GM12878 (cell line): Measurements from ENCODE around the gene CALN1. TPM values are rescaled to one million over a fixed set of nuclear protein-coding genes. Genes with fewer than 3 reads are reported as not detected.

Source experiments
- ATAC-seq: fragments of 200-7000 bp; cut with Tn5 transposase; 3 replicates; pipeline ENCODE4 v1.9.1; 2020; ENCODE audit warnings: mild to moderate bottlenecking, moderate library complexity
- BruUV-seq: library from RNA; stranded (reverse); fragments of 400-500 nt; replicated peaks from 2 replicates; lab custom pipeline; 2021; lab: Mats Ljungman, UMichigan
- CTCF ChIA-PET: fragments of 300-600 bp; sonication (Branson Sonifier 250); formaldehyde crosslinking; extraction: SDS; loops from one replicate; lab custom pipeline; 2021; ENCODE audit warnings: inconsistent platforms; lab: Yijun Ruan, JAX
- POLR2A ChIA-PET: fragments of 350-600 bp; formaldehyde crosslinking; extraction: SDS; loops from one replicate; lab custom pipeline; 2021; ENCODE audit warnings: inconsistent platforms; lab: Charles Lee
- RAD21 ChIA-PET: fragments of 300-600 bp; sonication (Branson Sonifier 250); formaldehyde crosslinking; loops from one replicate; lab custom pipeline; 2023; ENCODE audit warnings: antibody characterized with exemption; ENCODE audit not compliant: unreplicated experiment; lab: Charles Lee
- SMC1A ChIA-PET: fragments of 300-600 bp; sonication (Branson Sonifier 250); formaldehyde crosslinking; loops from one replicate; lab custom pipeline; 2023; ENCODE audit not compliant: unreplicated experiment, uncharacterized antibody; lab: Charles Lee
- DNase-seq: peaks from one replicate; pipeline ENCODE4 v3.0.0-alpha.2; 2011; ENCODE audit warnings: low read depth, low spot score
- FAIRE-seq: peaks from 3 replicates; lab custom pipeline; 2011; peaks lifted over from hg19 to GRCh38; lab: Jason Lieb, UNC
- H2AFZ ChIP-seq: 2 replicates; pipeline ENCODE4 v1.6.0; 2011; ENCODE audit warnings: low read depth, low read length, control low read depth; ENCODE audit not compliant: control insufficient read depth
- H3K27ac ChIP-seq: 2 replicates; pipeline ENCODE4 v1.5.1; 2011; ENCODE audit warnings: control low read depth; ENCODE audit not compliant: control insufficient read depth, insufficient read depth
- H3K27me3 ChIP-seq, 2 experiments: replicated peaks in 1 of 2; 2 replicates each; pipeline versions ENCODE4 v1.6.0 to v1.6.1; 2011; ENCODE audit warnings: low read length in 1 of 2; ENCODE audit not compliant: control insufficient read depth in 2 of 2, insufficient read depth in 2 of 2
- H3K36me3 ChIP-seq, 2 experiments: 2 replicates each; pipeline ENCODE4 v1.5.1; 2011; ENCODE audit warnings: low read length in 1 of 2; ENCODE audit not compliant: control insufficient read depth in 2 of 2, insufficient read depth in 2 of 2
- H3K4me1 ChIP-seq: 2 replicates; pipeline ENCODE4 v1.6.1; 2011; ENCODE audit warnings: mild to moderate bottlenecking, low read length, moderate library complexity, mixed read lengths; ENCODE audit not compliant: control insufficient read depth, insufficient read depth
- H3K4me2 ChIP-seq: 2 replicates; pipeline ENCODE4 v1.6.0; 2011; ENCODE audit warnings: control low read depth; ENCODE audit not compliant: control insufficient read depth, insufficient read depth
- H3K4me3 ChIP-seq: fragments of 200-600 bp; sonication (generic); 2 replicates; pipeline ENCODE4 v1.5.1; 2016
- H3K79me2 ChIP-seq: 2 replicates; pipeline ENCODE4 v1.6.0; 2011; ENCODE audit warnings: low read length; ENCODE audit not compliant: control insufficient read depth, insufficient read depth
- H3K9ac ChIP-seq: 2 replicates; pipeline ENCODE4 v1.8.0; 2011; ENCODE audit warnings: low read length, control low read depth, mixed read lengths; ENCODE audit not compliant: control insufficient read depth, insufficient read depth
- H3K9me3 ChIP-seq: replicated peaks from 3 replicates; pipeline ENCODE4 v1.5.1; 2011; ENCODE audit warnings: mild to moderate bottlenecking, low read length; ENCODE audit not compliant: control insufficient read depth, insufficient read depth
- H4K20me1 ChIP-seq: 2 replicates; pipeline ENCODE4 v1.6.0; 2011; ENCODE audit not compliant: control insufficient read depth, insufficient read depth
- BHLHE40 ChIP-seq, 2 experiments: fragments of 450-650 bp in 1 of 2; IDR thresholded peaks; 2 replicates each; pipeline ENCODE4 v1.6.1; 2011 to 2017; ENCODE audit warnings: low read depth in 2 of 2, borderline replicate concordance in 1 of 2, improper control_type of control experiment in 1 of 2, low read length in 1 of 2, mild to moderate bottlenecking in 1 of 2
- CBFB ChIP-seq: IDR thresholded peaks from 2 replicates; pipeline ENCODE4 v1.6.1; 2016; ENCODE audit warnings: antibody characterized with exemption, low read depth
- E2F4 ChIP-seq: IDR thresholded peaks from 2 replicates; pipeline ENCODE4 v1.6.1; 2012; ENCODE audit warnings: low read depth, low read length, improper control_type of control experiment
- FOS ChIP-seq: IDR thresholded peaks from 3 replicates; pipeline ENCODE4 v1.6.1; 2011; ENCODE audit warnings: borderline replicate concordance; ENCODE audit not compliant: insufficient read length; ENCODE audit errors: extremely low read depth
- PAX5 ChIP-seq: IDR thresholded peaks from 2 replicates; pipeline ENCODE4 v1.6.1; 2011; ENCODE audit warnings: low read depth, low read length, borderline replicate concordance
- PAX8 ChIP-seq: fragments of 450-650 bp; IDR thresholded peaks from 2 replicates; pipeline ENCODE4 v1.6.1; 2017; ENCODE audit warnings: mild to moderate bottlenecking, moderate library complexity
- RUNX3 ChIP-seq: IDR thresholded peaks from 2 replicates; pipeline ENCODE4 v1.6.1; 2012; ENCODE audit warnings: low read length, inconsistent platforms
- SIN3A ChIP-seq: IDR thresholded peaks from 2 replicates; pipeline ENCODE4 v1.6.1; 2012; ENCODE audit warnings: low read depth, low read length, improper control_type of control experiment
- SP1 ChIP-seq: IDR thresholded peaks from one replicate; pipeline ENCODE4 v1.6.1; 2011; ENCODE audit warnings: low read depth, low read length
- TAF1 ChIP-seq: IDR thresholded peaks from 2 replicates; pipeline ENCODE4 v1.6.1; 2011; ENCODE audit warnings: mild to moderate bottlenecking, low read depth, low read length, borderline replicate concordance
- TCF12 ChIP-seq: IDR thresholded peaks from 2 replicates; pipeline ENCODE4 v1.6.1; 2011; ENCODE audit warnings: low read depth, mild to moderate bottlenecking, low read length
- ZNF24 ChIP-seq: fragments of 450-650 bp; IDR thresholded peaks from 2 replicates; pipeline ENCODE4 v1.6.1; 2017; ENCODE audit warnings: antibody characterized with exemption, mild to moderate bottlenecking
- WGBS: methylation state at CpG from one replicate; pipeline ENCODE4 v1.1.6; 2016; ENCODE audit warnings: low lambda C conversion rate; ENCODE audit not compliant: insufficient replicate concordance, insufficient coverage; ENCODE audit errors: missing lambda C conversion rate; 5-methylcytosine and 5-hydroxymethylcytosine counted together
- in situ Hi-C: fragments of 300-500 bp; cut with MboI; formaldehyde crosslinking; loops from 9 replicates; pipeline ENCODE4 v1.14.3; 2018; ENCODE audit warnings: mixed read lengths
- intact Hi-C: fragments of 100-400 bp; cut with micrococcal nuclease; formaldehyde crosslinking; loops from one replicate; pipeline ENCODE4 v1.14.2; 2022; ENCODE audit not compliant: unreplicated experiment
- polyA plus RNA-seq, 11 experiments: library from polyadenylated mRNA; depleted of rRNA in 4 of 11; unstranded in 6 of 11; stranded (reverse) in 5 of 11; fragments of >200 nt; fragmentation: Nextera tagmentation in 4 of 11; fragmentation: Illumina TruSeq in 1 of 11; extraction: Ambion mirVana in 4 of 11; extraction: Trizol in 1 of 11; gene quantifications; 1 replicate in 1 of 11; 2 replicates in 10 of 11; pipeline versions ENCODE4 v1.2.1 to v1.2.3, GENCODE V29; 2011 to 2016; ENCODE audit warnings: inconsistent platforms in 2 of 11, missing spikeins in 2 of 11, low read depth in 1 of 11
- total RNA-seq, 4 experiments: library from RNA; depleted of rRNA in 3 of 4; stranded (reverse); fragments of >200 nt in 3 of 4; fragmentation: Illumina TruSeq in 1 of 4; extraction: Trizol in 1 of 4; gene quantifications; 2 replicates each; pipeline versions ENCODE4 v1.2.1 to v1.2.3, GENCODE V29; 2013 to 2021
- TF ChIP-seq, protein P1 (sequence below), 3 experiments: IDR thresholded peaks in 2 of 3; conservative IDR thresholded peaks in 1 of 3; 2 replicates each; pipeline ENCODE4 v1.5.1; 2011; ENCODE audit warnings: low read depth in 3 of 3, low read length in 3 of 3, mild to moderate bottlenecking in 3 of 3, control low read depth in 2 of 3, moderate library complexity in 2 of 3, inconsistent platforms in 1 of 3, mixed read lengths in 1 of 3; ENCODE audit not compliant: control insufficient read depth in 2 of 3, insufficient read depth in 1 of 3; ENCODE audit errors: extremely low read depth in 1 of 3
- TF ChIP-seq, protein P2 (sequence below): fragments of 450-650 bp; conservative IDR thresholded peaks from 2 replicates; pipeline ENCODE4 v1.6.1; 2017; ENCODE audit warnings: mild to moderate bottlenecking, moderate library complexity
- TF ChIP-seq, protein P3 (sequence below): IDR thresholded peaks from 2 replicates; pipeline ENCODE4 v1.6.1; 2012; ENCODE audit warnings: low read length, inconsistent platforms

Gene CALN1
- total and polyA plus RNA-seq, 10 of the 15 experiments (the other 5 are each of a cell fraction or from before 2014, with no cell fraction given), result 0.48 to 15.3 (median 1.6) TPM

DNA sequence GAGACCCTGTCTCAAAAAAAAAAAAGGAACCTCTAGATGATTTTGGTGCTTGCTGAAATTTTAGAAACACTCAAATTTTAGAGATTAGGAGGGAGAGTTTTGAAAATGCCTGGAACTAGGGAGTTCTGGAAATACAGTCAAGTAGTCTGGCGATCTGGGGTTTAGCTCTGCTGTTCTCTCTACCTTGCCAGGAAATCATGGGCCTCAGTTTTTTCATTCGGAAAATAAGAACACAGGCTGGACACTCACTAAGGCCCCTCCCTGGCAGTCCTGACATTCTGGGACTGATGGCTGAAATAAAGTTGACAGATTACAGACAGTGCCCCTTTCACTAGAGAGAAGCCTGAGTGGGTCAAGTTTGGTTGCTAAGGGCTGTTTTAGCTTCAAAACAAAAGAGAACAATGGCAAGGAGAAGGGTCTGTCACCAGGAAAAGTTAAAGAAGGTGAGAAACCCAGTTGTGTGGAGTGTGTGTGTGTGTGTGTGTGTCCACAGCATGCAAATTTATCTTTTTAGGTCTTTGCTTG lies 25.0 kb upstream of the CALN1 start:
- no peak overlapping the region for H3K4me3 ChIP-seq
- H3K27me3 ChIP-seq, result no peaks in the 10 kb centered on the region
- ChIA-PET POLR2A (no interaction called here), CTCF (no interaction called here), RAD21 (no interaction called here), SMC1A (no interaction called here)
- ATAC-seq (no peak), FAIRE-seq (no peak), DNase-seq (no peak)
- intact Hi-C loops (no loop called here), in situ Hi-C loops (no loop called here)
- no TSS peak for BruUV-seq
- H3K9me3 ChIP-seq, result no peaks in the 10 kb centered on the region
- no peaks in the 10 kb centered on the region for H3K36me3 ChIP-seq
- H3K4me1 ChIP-seq, result no peaks in the 10 kb centered on the region
- H3K9ac ChIP-seq, result no peak overlapping the region
- no peak for TF ChIP-seq ZNF24
- TF ChIP-seq PAX5, result no peak
- TF ChIP-seq CBFB, result no peak
- TF ChIP-seq BHLHE40 (IDR thresholded peaks at IDR 0.05; ENCODE audit: borderline replicate concordance in 1 of 2, low read depth in 2 of 2, low read length in 1 of 2), result no peak
- TF ChIP-seq, protein P1, sequence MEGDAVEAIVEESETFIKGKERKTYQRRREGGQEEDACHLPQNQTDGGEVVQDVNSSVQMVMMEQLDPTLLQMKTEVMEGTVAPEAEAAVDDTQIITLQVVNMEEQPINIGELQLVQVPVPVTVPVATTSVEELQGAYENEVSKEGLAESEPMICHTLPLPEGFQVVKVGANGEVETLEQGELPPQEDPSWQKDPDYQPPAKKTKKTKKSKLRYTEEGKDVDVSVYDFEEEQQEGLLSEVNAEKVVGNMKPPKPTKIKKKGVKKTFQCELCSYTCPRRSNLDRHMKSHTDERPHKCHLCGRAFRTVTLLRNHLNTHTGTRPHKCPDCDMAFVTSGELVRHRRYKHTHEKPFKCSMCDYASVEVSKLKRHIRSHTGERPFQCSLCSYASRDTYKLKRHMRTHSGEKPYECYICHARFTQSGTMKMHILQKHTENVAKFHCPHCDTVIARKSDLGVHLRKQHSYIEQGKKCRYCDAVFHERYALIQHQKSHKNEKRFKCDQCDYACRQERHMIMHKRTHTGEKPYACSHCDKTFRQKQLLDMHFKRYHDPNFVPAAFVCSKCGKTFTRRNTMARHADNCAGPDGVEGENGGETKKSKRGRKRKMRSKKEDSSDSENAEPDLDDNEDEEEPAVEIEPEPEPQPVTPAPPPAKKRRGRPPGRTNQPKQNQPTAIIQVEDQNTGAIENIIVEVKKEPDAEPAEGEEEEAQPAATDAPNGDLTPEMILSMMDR (IDR thresholded peaks at IDR 0.05 in 2 of 3, conservative IDR thresholded peaks at IDR 0.05 in 1 of 3; ENCODE audit: control insufficient read depth in 2 of 3, extremely low read depth in 1 of 3, insufficient read depth in 1 of 3, low read depth in 3 of 3, low read length in 3 of 3), result no peak
- TF ChIP-seq PAX8, result no peak
- TF ChIP-seq FOS, result no peak
- TF ChIP-seq SIN3A, result no peak
- no peak for TF ChIP-seq E2F4
- TF ChIP-seq, protein P2, sequence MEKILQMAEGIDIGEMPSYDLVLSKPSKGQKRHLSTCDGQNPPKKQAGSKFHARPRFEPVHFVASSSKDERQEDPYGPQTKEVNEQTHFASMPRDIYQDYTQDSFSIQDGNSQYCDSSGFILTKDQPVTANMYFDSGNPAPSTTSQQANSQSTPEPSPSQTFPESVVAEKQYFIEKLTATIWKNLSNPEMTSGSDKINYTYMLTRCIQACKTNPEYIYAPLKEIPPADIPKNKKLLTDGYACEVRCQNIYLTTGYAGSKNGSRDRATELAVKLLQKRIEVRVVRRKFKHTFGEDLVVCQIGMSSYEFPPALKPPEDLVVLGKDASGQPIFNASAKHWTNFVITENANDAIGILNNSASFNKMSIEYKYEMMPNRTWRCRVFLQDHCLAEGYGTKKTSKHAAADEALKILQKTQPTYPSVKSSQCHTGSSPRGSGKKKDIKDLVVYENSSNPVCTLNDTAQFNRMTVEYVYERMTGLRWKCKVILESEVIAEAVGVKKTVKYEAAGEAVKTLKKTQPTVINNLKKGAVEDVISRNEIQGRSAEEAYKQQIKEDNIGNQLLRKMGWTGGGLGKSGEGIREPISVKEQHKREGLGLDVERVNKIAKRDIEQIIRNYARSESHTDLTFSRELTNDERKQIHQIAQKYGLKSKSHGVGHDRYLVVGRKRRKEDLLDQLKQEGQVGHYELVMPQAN, result no peak
- TF ChIP-seq, protein P3, sequence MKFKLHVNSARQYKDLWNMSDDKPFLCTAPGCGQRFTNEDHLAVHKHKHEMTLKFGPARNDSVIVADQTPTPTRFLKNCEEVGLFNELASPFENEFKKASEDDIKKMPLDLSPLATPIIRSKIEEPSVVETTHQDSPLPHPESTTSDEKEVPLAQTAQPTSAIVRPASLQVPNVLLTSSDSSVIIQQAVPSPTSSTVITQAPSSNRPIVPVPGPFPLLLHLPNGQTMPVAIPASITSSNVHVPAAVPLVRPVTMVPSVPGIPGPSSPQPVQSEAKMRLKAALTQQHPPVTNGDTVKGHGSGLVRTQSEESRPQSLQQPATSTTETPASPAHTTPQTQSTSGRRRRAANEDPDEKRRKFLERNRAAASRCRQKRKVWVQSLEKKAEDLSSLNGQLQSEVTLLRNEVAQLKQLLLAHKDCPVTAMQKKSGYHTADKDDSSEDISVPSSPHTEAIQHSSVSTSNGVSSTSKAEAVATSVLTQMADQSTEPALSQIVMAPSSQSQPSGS, result no peak
- no peak for TF ChIP-seq TCF12
- TF ChIP-seq RUNX3, result no peak
- no peak for TF ChIP-seq SP1
- no peak for TF ChIP-seq TAF1
- no peak overlapping the region for H3K27ac ChIP-seq
- 49% methylated on average over 2 of the region's 2 CpGs for WGBS
- H3K79me2 ChIP-seq, result no peaks in the 10 kb centered on the region
- H4K20me1 ChIP-seq, result no peaks in the 10 kb centered on the region
- no peak overlapping the region for H2AFZ ChIP-seq
- H3K4me2 ChIP-seq, result no peak overlapping the region
